GM12878 (cell line): ENCODE data around the gene PFKFB3. TPM values are rescaled to one million over a fixed set of nuclear protein-coding genes. Genes with fewer than 3 reads are reported as not detected.

Experiments used
- ATAC-seq: fragments of 200-7000 bp; cut with Tn5 transposase; 3 replicates; pipeline ENCODE4 v1.9.1; 2020; ENCODE audit warnings: mild to moderate bottlenecking, moderate library complexity
- BruUV-seq: library from RNA; stranded (reverse); fragments of 400-500 nt; replicated peaks from 2 replicates; lab custom pipeline; 2021; lab: Mats Ljungman, UMichigan
- CTCF ChIA-PET: fragments of 300-600 bp; sonication (Branson Sonifier 250); formaldehyde crosslinking; extraction: SDS; loops from one replicate; lab custom pipeline; 2021; ENCODE audit warnings: inconsistent platforms; lab: Yijun Ruan, JAX
- POLR2A ChIA-PET: fragments of 350-600 bp; formaldehyde crosslinking; extraction: SDS; loops from one replicate; lab custom pipeline; 2021; ENCODE audit warnings: inconsistent platforms; lab: Charles Lee
- RAD21 ChIA-PET: fragments of 300-600 bp; sonication (Branson Sonifier 250); formaldehyde crosslinking; loops from one replicate; lab custom pipeline; 2023; ENCODE audit warnings: antibody characterized with exemption; ENCODE audit not compliant: unreplicated experiment; lab: Charles Lee
- SMC1A ChIA-PET: fragments of 300-600 bp; sonication (Branson Sonifier 250); formaldehyde crosslinking; loops from one replicate; lab custom pipeline; 2023; ENCODE audit not compliant: unreplicated experiment, uncharacterized antibody; lab: Charles Lee
- DNase-seq: peaks from one replicate; pipeline ENCODE4 v3.0.0-alpha.2; 2011; ENCODE audit warnings: low read depth, low spot score
- FAIRE-seq: peaks from 3 replicates; lab custom pipeline; 2011; peaks lifted over from hg19 to GRCh38; lab: Jason Lieb, UNC
- H2AFZ ChIP-seq: 2 replicates; pipeline ENCODE4 v1.6.0; 2011; ENCODE audit warnings: low read depth, low read length, control low read depth; ENCODE audit not compliant: control insufficient read depth
- H3K27ac ChIP-seq: 2 replicates; pipeline ENCODE4 v1.5.1; 2011; ENCODE audit warnings: control low read depth; ENCODE audit not compliant: control insufficient read depth, insufficient read depth
- H3K27me3 ChIP-seq, 2 experiments: replicated peaks in 1 of 2; 2 replicates each; pipeline versions ENCODE4 v1.6.0 to v1.6.1; 2011; ENCODE audit warnings: low read length in 1 of 2; ENCODE audit not compliant: control insufficient read depth in 2 of 2, insufficient read depth in 2 of 2
- H3K36me3 ChIP-seq, 2 experiments: 2 replicates each; pipeline ENCODE4 v1.5.1; 2011; ENCODE audit warnings: low read length in 1 of 2; ENCODE audit not compliant: control insufficient read depth in 2 of 2, insufficient read depth in 2 of 2
- H3K4me1 ChIP-seq: 2 replicates; pipeline ENCODE4 v1.6.1; 2011; ENCODE audit warnings: mild to moderate bottlenecking, low read length, moderate library complexity, mixed read lengths; ENCODE audit not compliant: control insufficient read depth, insufficient read depth
- H3K4me2 ChIP-seq: 2 replicates; pipeline ENCODE4 v1.6.0; 2011; ENCODE audit warnings: control low read depth; ENCODE audit not compliant: control insufficient read depth, insufficient read depth
- H3K4me3 ChIP-seq: fragments of 200-600 bp; sonication (generic); 2 replicates; pipeline ENCODE4 v1.5.1; 2016
- H3K79me2 ChIP-seq: 2 replicates; pipeline ENCODE4 v1.6.0; 2011; ENCODE audit warnings: low read length; ENCODE audit not compliant: control insufficient read depth, insufficient read depth
- H3K9ac ChIP-seq: 2 replicates; pipeline ENCODE4 v1.8.0; 2011; ENCODE audit warnings: low read length, control low read depth, mixed read lengths; ENCODE audit not compliant: control insufficient read depth, insufficient read depth
- H3K9me3 ChIP-seq: replicated peaks from 3 replicates; pipeline ENCODE4 v1.5.1; 2011; ENCODE audit warnings: mild to moderate bottlenecking, low read length; ENCODE audit not compliant: control insufficient read depth, insufficient read depth
- H4K20me1 ChIP-seq: 2 replicates; pipeline ENCODE4 v1.6.0; 2011; ENCODE audit not compliant: control insufficient read depth, insufficient read depth
- MXI1 ChIP-seq: fragments of 150-350 bp; IDR thresholded peaks from 2 replicates; pipeline ENCODE4 v1.6.1; 2011; ENCODE audit warnings: low read depth, mild to moderate bottlenecking, inconsistent platforms, low read length, improper control_type of control experiment
- NBN ChIP-seq: fragments of 450-650 bp; IDR thresholded peaks from 2 replicates; pipeline ENCODE4 v1.6.1; 2016
- SIX5 ChIP-seq: IDR thresholded peaks from 2 replicates; pipeline ENCODE4 v1.6.1; 2011; ENCODE audit warnings: mild to moderate bottlenecking, low read depth, low read length, moderate library complexity; ENCODE audit not compliant: severe bottlenecking
- SPI1 ChIP-seq: IDR thresholded peaks from 2 replicates; pipeline ENCODE4 v1.6.1; 2011; ENCODE audit warnings: low read depth, mild to moderate bottlenecking, low read length, moderate library complexity, borderline replicate concordance; ENCODE audit not compliant: insufficient read depth
- WGBS: methylation state at CpG from one replicate; pipeline ENCODE4 v1.1.6; 2016; ENCODE audit warnings: low lambda C conversion rate; ENCODE audit not compliant: insufficient replicate concordance, insufficient coverage; ENCODE audit errors: missing lambda C conversion rate; 5-methylcytosine and 5-hydroxymethylcytosine counted together
- in situ Hi-C: fragments of 300-500 bp; cut with MboI; formaldehyde crosslinking; loops from 9 replicates; pipeline ENCODE4 v1.14.3; 2018; ENCODE audit warnings: mixed read lengths
- intact Hi-C: fragments of 100-400 bp; cut with micrococcal nuclease; formaldehyde crosslinking; loops from one replicate; pipeline ENCODE4 v1.14.2; 2022; ENCODE audit not compliant: unreplicated experiment
- polyA plus RNA-seq, 11 experiments: library from polyadenylated mRNA; depleted of rRNA in 4 of 11; unstranded in 6 of 11; stranded (reverse) in 5 of 11; fragments of >200 nt; fragmentation: Nextera tagmentation in 4 of 11; fragmentation: Illumina TruSeq in 1 of 11; extraction: Ambion mirVana in 4 of 11; extraction: Trizol in 1 of 11; gene quantifications; 1 replicate in 1 of 11; 2 replicates in 10 of 11; pipeline versions ENCODE4 v1.2.1 to v1.2.3, GENCODE V29; 2011 to 2016; ENCODE audit warnings: inconsistent platforms in 2 of 11, missing spikeins in 2 of 11, low read depth in 1 of 11
- total RNA-seq, 4 experiments: library from RNA; depleted of rRNA in 3 of 4; stranded (reverse); fragments of >200 nt in 3 of 4; fragmentation: Illumina TruSeq in 1 of 4; extraction: Trizol in 1 of 4; gene quantifications; 2 replicates each; pipeline versions ENCODE4 v1.2.1 to v1.2.3, GENCODE V29; 2013 to 2021

PFKFB3 gene
- total and polyA plus RNA-seq, 10 of the 15 experiments (the other 5 are each of a cell fraction or from before 2014, with no cell fraction given): 1.6 to 46.7 (median 13.7) TPM

- Histone ChIP-seq H3K4me1 (peaks cover 13% of the 10 kb centered on the region), H3K9me3 (no peaks in the 10 kb centered on the region), H2AFZ (no peak overlapping the region), H3K9ac (no peak overlapping the region), H3K27me3 (no peaks in the 10 kb centered on the region), H3K27ac (no peak overlapping the region), H3K4me3 (no peak overlapping the region), H4K20me1 (no peaks in the 10 kb centered on the region), H3K4me2 (no peak overlapping the region), H3K36me3 (no peaks in the 10 kb centered on the region; a peak in 1 of 4 replicates), H3K79me2 (peaks cover 1% of the 10 kb centered on the region)
- ChIA-PET SMC1A (interaction anchor here (1.0 to 2.7 kb wide), 5 partner anchors 17 to 247 kb away, joined by 3 to 18 read pairs (median 5); partner anchors contain the start of gene PFKFB3), CTCF (interaction anchor here (0.6 to 6.5 kb wide), 10 partner anchors 9 to 383 kb away, joined by 3 to 53 read pairs (median 4); partner anchors contain the start of gene PFKFB3), POLR2A (interaction anchor here (0.9 kb wide), 1 partner anchor 9 kb away, joined by 3 read pairs; no protein-coding TSS in a partner anchor), RAD21 (interaction anchor here (0.6 to 1.7 kb wide), 5 partner anchors 8 to 248 kb away, joined by 3 to 5 read pairs (median 4); partner anchors contain the start of gene PFKFB3)
- BruUV-seq: no TSS peak
- in situ Hi-C loops: loop anchor here (5.0 kb wide), 1 partner anchor 42 kb away; no protein-coding TSS in a partner anchor
- no peak for FAIRE-seq
- no peak for ATAC-seq
- intact Hi-C loops: no loop called here
- no peak for DNase-seq
- TF ChIP-seq MXI1 (no peak), NBN (no peak), SPI1 (peak; percentile 58; the same call in 1 of the 2 replicates)
- WGBS: 69% methylated on average over 7 of the region's 7 CpGs
Observed at GRCh38 chr10:6153845-6154244, 48.9 kb upstream of the PFKFB3 start.

GRCh38 chr10:6154566-6154965 is 48.2 kb upstream of the PFKFB3 start:
- Histone ChIP-seq H4K20me1 (no peaks in the 10 kb centered on the region), H3K9ac (no peak overlapping the region), H2AFZ (no peak overlapping the region), H3K79me2 (peaks cover 1% of the 10 kb centered on the region), H3K4me2 (no peak overlapping the region), H3K27me3 (no peaks in the 10 kb centered on the region), H3K4me1 (peaks cover 13% of the 10 kb centered on the region), H3K27ac (no peak overlapping the region), H3K36me3 (no peaks in the 10 kb centered on the region; a peak in 1 of 4 replicates), H3K9me3 (no peaks in the 10 kb centered on the region), H3K4me3 (no peak overlapping the region)
- WGBS: 83% methylated on average over 14 of the region's 14 CpGs
- ATAC-seq: no peak
- no peak for TF ChIP-seq SIX5
- POLR2A ChIA-PET: interaction anchor here (0.5 to 0.9 kb wide), 3 partner anchors 8 to 687 kb away, joined by 3 read pairs; no protein-coding TSS in a partner anchor
- intact Hi-C loops: no loop called here
- SMC1A ChIA-PET: interaction anchor here (1.0 to 1.6 kb wide), 2 partner anchors 48 kb away, joined by 3 to 5 read pairs; partner anchors contain the start of gene PFKFB3
- BruUV-seq: no TSS peak
- FAIRE-seq: no peak
- no peak for DNase-seq
- RAD21 ChIA-PET: interaction anchor here (0.5 to 1.6 kb wide), 3 partner anchors 12 to 200 kb away, joined by 3 to 4 read pairs (median 3); partner anchors contain the start of gene PFKFB3
- in situ Hi-C loops: loop anchor here (5.0 kb wide), 1 partner anchor 42 kb away; no protein-coding TSS in a partner anchor
- CTCF ChIA-PET: interaction anchor here (0.5 to 5.7 kb wide), 4 partner anchors 28 to 844 kb away, joined by 3 to 47 read pairs (median 4); no protein-coding TSS in a partner anchor
